Stimulated activated naive B cell treated with anti-CD40 and anti-IgM and Interleukin-4, amounts not matched to agents 10 μg/mL and 1 μg/mL and 100 μg/mL, for 72 hours (primary cell): ENCODE results near the gene CHST5.

Experiments
- ATAC-seq, 2 donors: fragments of 150-1000 bp; cut with Tn5 transposase; replicated peaks; 2 replicates each; pipeline ENCODE4 v1.10.0; 2021; ENCODE audit warnings: moderate library complexity in 1 of 2
- DNase-seq: peaks from one replicate; pipeline ENCODE4 v3.0.0; 2021
- H3K27ac Mint-ChIP-seq: one replicate; pipeline ENCODE4 v1.8.0; 2022; ENCODE audit warnings: mild to moderate bottlenecking, mixed read lengths
- H3K27me3 Mint-ChIP-seq, 2 donors: one replicate each; pipeline ENCODE4 v1.8.0; 2022; ENCODE audit warnings: mixed read lengths in 2 of 2
- H3K36me3 Mint-ChIP-seq, 2 donors: one replicate each; pipeline ENCODE4 v1.8.0; 2022; ENCODE audit warnings: mixed read lengths in 2 of 2, mild to moderate bottlenecking in 1 of 2
- H3K4me1 Mint-ChIP-seq, 2 donors: one replicate each; pipeline ENCODE4 v1.8.0; 2022; ENCODE audit warnings: mixed read lengths in 2 of 2, mild to moderate bottlenecking in 1 of 2
- H3K4me3 Mint-ChIP-seq, 2 donors: one replicate each; pipeline ENCODE4 v1.8.0; 2022; ENCODE audit warnings: mild to moderate bottlenecking in 2 of 2, mixed read lengths in 2 of 2, moderate library complexity in 1 of 2
- H3K9me3 Mint-ChIP-seq, 2 donors: one replicate each; pipeline ENCODE4 v1.8.0; 2022; ENCODE audit warnings: mixed read lengths in 2 of 2, mild to moderate bottlenecking in 1 of 2

The CHST5 gene

GRCh38 chr16:75535901-75536300 lies at the start of gene CHST5:
Gene CHST5, minus strand, starts transcription at chr16:75536108. Its CDS starts 5,724 bp downstream, at chr16:75530384.
- H3K27me3 Mint-ChIP-seq = peaks cover 0 to 6% of the 10 kb centered on the region in 2 donors
- no peaks in the 10 kb centered on the region for H3K9me3 Mint-ChIP-seq
- peaks cover 0 to 4% of the 10 kb centered on the region in 2 donors for H3K4me1 Mint-ChIP-seq
- no peak within 1 kb of the TSS for H3K4me3 Mint-ChIP-seq
- no peak within 1 kb of the TSS for H3K27ac Mint-ChIP-seq
- ATAC-seq = no peak
- peaks cover 2 to 3% of the 10 kb centered on the region in 2 donors for H3K36me3 Mint-ChIP-seq
- no peak for DNase-seq

GRCh38 chr16:75584108-75584507 lies 48.2 kb upstream of the CHST5 start:
- Mint-ChIP-seq H3K27ac (peak overlapping the region; percentile 5), H3K9me3 (no peaks in the 10 kb centered on the region), H3K36me3 (peaks cover 22 to 31% of the 10 kb centered on the region in 2 donors), H3K4me1 (peaks cover 21 to 38% of the 10 kb centered on the region in 2 donors), H3K27me3 (no peaks in the 10 kb centered on the region), H3K4me3 (peak overlapping the region in 1 of 2 donors; percentile 1)
- peak; percentile 87 to 90 for ATAC-seq
- no peak for DNase-seq

- H3K27ac Mint-ChIP-seq = no peak overlapping the region
- H3K4me3 Mint-ChIP-seq = no peak overlapping the region
- peak; percentile 15 to 45 for ATAC-seq
- no peaks in the 10 kb centered on the region for H3K27me3 Mint-ChIP-seq
- no peaks in the 10 kb centered on the region for H3K9me3 Mint-ChIP-seq
- H3K4me1 Mint-ChIP-seq = peaks cover 16 to 48% of the 10 kb centered on the region in 2 donors
- H3K36me3 Mint-ChIP-seq = peaks cover 26 to 29% of the 10 kb centered on the region in 2 donors
- no peak for DNase-seq
These were observed 43.5 kb upstream of the CHST5 start for GRCh38 chr16:75579281-75579834.

- Mint-ChIP-seq H3K27ac (no peak overlapping the region), H3K36me3 (peaks cover 30 to 32% of the 10 kb centered on the region in 2 donors), H3K4me3 (no peak overlapping the region), H3K27me3 (no peaks in the 10 kb centered on the region), H3K9me3 (no peaks in the 10 kb centered on the region), H3K4me1 (peaks cover 17 to 47% of the 10 kb centered on the region in 2 donors)
- DNase-seq = no peak
- no peak for ATAC-seq
These were observed 42.8 kb upstream of the CHST5 start for GRCh38 chr16:75578725-75579124.

GRCh38 chr16:75578212-75578611 lies 42.3 kb upstream of the CHST5 start:
- no peak overlapping the region for H3K4me3 Mint-ChIP-seq
- H3K36me3 Mint-ChIP-seq = peaks cover 35 to 36% of the 10 kb centered on the region in 2 donors
- H3K4me1 Mint-ChIP-seq = peaks cover 20 to 52% of the 10 kb centered on the region in 2 donors
- no peak for DNase-seq
- H3K9me3 Mint-ChIP-seq = no peaks in the 10 kb centered on the region
- H3K27me3 Mint-ChIP-seq = no peaks in the 10 kb centered on the region
- ATAC-seq = no peak
- no peak overlapping the region for H3K27ac Mint-ChIP-seq

GRCh38 chr16:75576384-75576811 lies 40.5 kb upstream of the CHST5 start:
- no peaks in the 10 kb centered on the region for H3K27me3 Mint-ChIP-seq
- peaks cover 31 to 65% of the 10 kb centered on the region in 2 donors for H3K4me1 Mint-ChIP-seq
- no peak overlapping the region for H3K4me3 Mint-ChIP-seq
- no peaks in the 10 kb centered on the region for H3K9me3 Mint-ChIP-seq
- H3K36me3 Mint-ChIP-seq = peaks cover 50 to 52% of the 10 kb centered on the region in 2 donors
- ATAC-seq (peak; percentile 58 to 73), DNase-seq (no peak)
- peak overlapping the region; percentile 59 for H3K27ac Mint-ChIP-seq

- ATAC-seq = no peak
- Mint-ChIP-seq H3K36me3 (peaks cover 53% of the 10 kb centered on the region in 2 donors), H3K4me3 (no peak overlapping the region), H3K4me1 (peaks cover 32 to 65% of the 10 kb centered on the region in 2 donors), H3K27me3 (no peaks in the 10 kb centered on the region), H3K9me3 (no peaks in the 10 kb centered on the region), H3K27ac (peak overlapping the region; percentile 59)
- no peak for DNase-seq
These were observed 40.0 kb upstream of the CHST5 start for GRCh38 chr16:75575958-75576357.

- Mint-ChIP-seq H3K4me1 (peaks cover 39 to 69% of the 10 kb centered on the region in 2 donors), H3K4me3 (no peak overlapping the region)
These were observed 38.0 kb upstream of the CHST5 start for GRCh38 chr16:75573955-75574354.

GRCh38 chr16:75572864-75573542 lies 37.1 kb upstream of the CHST5 start:
- Mint-ChIP-seq H3K9me3 (no peaks in the 10 kb centered on the region), H3K27ac (peak overlapping the region; percentile 92), H3K4me1 (peaks cover 37 to 65% of the 10 kb centered on the region in 2 donors), H3K27me3 (no peaks in the 10 kb centered on the region), H3K4me3 (peak overlapping the region in 1 of 2 donors; percentile 13), H3K36me3 (peaks cover 53 to 57% of the 10 kb centered on the region in 2 donors)
- ATAC-seq (no peak), DNase-seq (no peak)

More at GRCh38 chr16:75573955-75574354, 38.0 kb upstream of the CHST5 start:
- DNase-seq (no peak), ATAC-seq (no peak)
- H3K36me3 Mint-ChIP-seq = peaks cover 58 to 61% of the 10 kb centered on the region in 2 donors
- peak overlapping the region; percentile 11 for H3K27ac Mint-ChIP-seq
- H3K9me3 Mint-ChIP-seq = no peaks in the 10 kb centered on the region
- no peaks in the 10 kb centered on the region for H3K27me3 Mint-ChIP-seq

GRCh38 chr16:75570396-75571065 lies 34.6 kb upstream of the CHST5 start:
- ATAC-seq (peak; percentile 52 to 55), DNase-seq (no peak)
- no peaks in the 10 kb centered on the region for H3K9me3 Mint-ChIP-seq
- no peaks in the 10 kb centered on the region for H3K27me3 Mint-ChIP-seq
- peak overlapping the region; percentile 89 for H3K27ac Mint-ChIP-seq
- H3K4me3 Mint-ChIP-seq = peak overlapping the region; percentile 55 to 76
- peaks cover 40 to 71% of the 10 kb centered on the region in 2 donors for H3K4me1 Mint-ChIP-seq
- H3K36me3 Mint-ChIP-seq = peaks cover 45 to 52% of the 10 kb centered on the region in 2 donors

- peaks cover 0 to under 1% of the 10 kb centered on the region in 2 donors for H3K27me3 Mint-ChIP-seq
- peaks cover 29 to 40% of the 10 kb centered on the region in 2 donors for H3K36me3 Mint-ChIP-seq
- H3K4me1 Mint-ChIP-seq = peaks cover 36 to 69% of the 10 kb centered on the region in 2 donors
- no peaks in the 10 kb centered on the region for H3K9me3 Mint-ChIP-seq
- H3K4me3 Mint-ChIP-seq = peak overlapping the region in 1 of 2 donors; percentile 9
- no peak for DNase-seq
- no peak for ATAC-seq
- no peak overlapping the region for H3K27ac Mint-ChIP-seq
These were observed 32.0 kb upstream of the CHST5 start for GRCh38 chr16:75567911-75568310.

- Mint-ChIP-seq H3K36me3 (peaks cover 20 to 30% of the 10 kb centered on the region in 2 donors), H3K27me3 (peaks cover 0 to 5% of the 10 kb centered on the region in 2 donors), H3K9me3 (no peaks in the 10 kb centered on the region), H3K4me1 (peaks cover 29 to 57% of the 10 kb centered on the region in 2 donors), H3K27ac (peak overlapping the region; percentile 75), H3K4me3 (peak overlapping the region; percentile 93 to 99)
- no peak for DNase-seq
- peak in 1 of 2 donors; percentile 1 for ATAC-seq
These were observed 30.9 kb upstream of the CHST5 start for GRCh38 chr16:75566758-75567255.

- DNase-seq = peak; percentile 85
- peak within 1 kb of the TSS; percentile 93 to 99 for H3K4me3 Mint-ChIP-seq
These were observed 30.3 kb upstream of the CHST5 start, which contains the start of gene GABARAPL2 for GRCh38 chr16:75566040-75566757. Gene GABARAPL2, plus strand, starts transcription at chr16:75566379. Its CDS starts 108 bp downstream, at chr16:75566487.

More at GRCh38 chr16:75566040-75566757, 30.3 kb upstream of the CHST5 start, which contains the start of gene GABARAPL2:
- Mint-ChIP-seq H3K27ac (peak within 1 kb of the TSS; percentile 98), H3K4me1 (peaks cover 26 to 51% of the 10 kb centered on the region in 2 donors), H3K36me3 (peaks cover 15 to 24% of the 10 kb centered on the region in 2 donors), H3K27me3 (peaks cover 0 to 5% of the 10 kb centered on the region in 2 donors), H3K9me3 (no peaks in the 10 kb centered on the region)
- ATAC-seq = peak; percentile 80 to 82
